GM12873 (cell line): ENCODE data around the gene CAMLG.

ENCODE experiments used
- TF ChIP-seq, protein P1 (sequence below): IDR thresholded peaks from 2 replicates; pipeline ENCODE4 v1.5.1; 2012; ENCODE audit warnings: low read depth, mild to moderate bottlenecking, moderate library complexity, low read length, control low read depth; ENCODE audit not compliant: insufficient read depth; ENCODE audit errors: missing control alignments

CAMLG gene

DNA sequence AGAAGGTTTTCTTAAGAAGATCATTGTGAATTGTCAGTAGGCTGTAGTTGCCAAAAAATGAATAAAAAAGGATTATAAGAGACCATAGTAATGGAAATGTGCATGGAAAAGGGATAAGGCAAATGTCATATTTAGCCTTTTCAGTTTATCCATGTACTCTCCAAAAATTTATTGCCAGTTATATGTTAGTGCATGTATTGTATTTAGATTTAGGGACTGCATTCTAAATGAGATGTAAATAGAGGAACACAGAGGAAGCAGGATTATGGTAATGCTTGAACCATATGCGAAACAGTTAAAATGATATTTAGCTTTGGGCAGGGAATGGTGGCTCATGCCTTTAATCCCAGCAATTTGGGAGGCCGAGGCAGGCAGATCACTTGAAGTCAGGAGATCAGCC, 53.2 kb downstream of the CAMLG start:
- TF ChIP-seq, protein P1, sequence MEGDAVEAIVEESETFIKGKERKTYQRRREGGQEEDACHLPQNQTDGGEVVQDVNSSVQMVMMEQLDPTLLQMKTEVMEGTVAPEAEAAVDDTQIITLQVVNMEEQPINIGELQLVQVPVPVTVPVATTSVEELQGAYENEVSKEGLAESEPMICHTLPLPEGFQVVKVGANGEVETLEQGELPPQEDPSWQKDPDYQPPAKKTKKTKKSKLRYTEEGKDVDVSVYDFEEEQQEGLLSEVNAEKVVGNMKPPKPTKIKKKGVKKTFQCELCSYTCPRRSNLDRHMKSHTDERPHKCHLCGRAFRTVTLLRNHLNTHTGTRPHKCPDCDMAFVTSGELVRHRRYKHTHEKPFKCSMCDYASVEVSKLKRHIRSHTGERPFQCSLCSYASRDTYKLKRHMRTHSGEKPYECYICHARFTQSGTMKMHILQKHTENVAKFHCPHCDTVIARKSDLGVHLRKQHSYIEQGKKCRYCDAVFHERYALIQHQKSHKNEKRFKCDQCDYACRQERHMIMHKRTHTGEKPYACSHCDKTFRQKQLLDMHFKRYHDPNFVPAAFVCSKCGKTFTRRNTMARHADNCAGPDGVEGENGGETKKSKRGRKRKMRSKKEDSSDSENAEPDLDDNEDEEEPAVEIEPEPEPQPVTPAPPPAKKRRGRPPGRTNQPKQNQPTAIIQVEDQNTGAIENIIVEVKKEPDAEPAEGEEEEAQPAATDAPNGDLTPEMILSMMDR = no peak

- TF ChIP-seq, protein P1 = no peak
Observed at GRCh38 chr5:134792286-134792685, 53.9 kb downstream of the CAMLG start.

DNA sequence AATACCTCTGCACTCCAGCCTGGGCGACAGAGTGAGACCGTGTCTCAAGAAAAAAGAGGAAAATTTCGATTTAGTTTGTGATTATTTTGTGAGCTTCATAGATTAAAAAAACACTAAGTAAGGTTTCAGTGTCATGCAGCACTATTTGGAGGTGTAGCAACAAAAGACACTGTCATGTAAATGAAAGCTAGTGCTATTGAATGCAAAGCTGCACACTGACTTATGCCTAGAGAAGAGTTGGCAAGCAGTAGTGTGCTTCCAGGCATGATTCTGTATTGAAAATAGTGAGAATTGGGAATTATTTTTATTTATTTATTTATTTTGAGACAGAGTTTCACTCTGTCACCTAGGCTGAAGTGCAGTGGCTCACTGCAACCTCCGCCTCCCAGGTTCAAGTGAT, 54.8 kb downstream of the CAMLG start:
- TF ChIP-seq, protein P1 = no peak

DNA sequence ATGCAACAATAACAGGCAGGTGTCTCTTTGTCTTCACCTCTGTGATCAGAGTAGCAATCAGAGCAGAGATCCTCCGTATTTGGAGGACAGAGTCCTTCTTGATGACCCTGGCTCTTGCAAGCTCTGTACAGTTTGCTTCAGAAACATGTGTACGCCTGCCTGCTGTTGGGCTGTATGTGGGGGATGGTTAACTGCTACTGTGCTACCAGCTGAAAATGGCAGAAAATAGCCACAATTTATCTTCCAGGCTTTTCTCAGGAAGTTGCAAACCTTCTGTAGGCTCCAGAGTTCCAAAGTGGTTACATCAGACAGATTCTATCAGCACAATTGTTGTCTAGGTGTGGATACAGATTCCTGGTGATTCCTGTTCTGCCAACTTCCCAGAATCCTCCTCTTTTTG, 55.7 kb downstream of the CAMLG start:
- TF ChIP-seq, protein P1 = no peak

GRCh38 chr5:134794819-134795218, 56.5 kb downstream of the CAMLG start:
- TF ChIP-seq, protein P1 = no peak

- TF ChIP-seq, protein P1 = no peak
Observed at GRCh38 chr5:134798468-134798867, 60.1 kb downstream of the CAMLG start.
